Caco-2 (cell line): Measurements from ENCODE around the gene SIX3. TPM values are rescaled to one million over a fixed set of nuclear protein-coding genes. Genes with fewer than 3 reads are reported as not detected.

ENCODE experiments used
- BruUV-seq: library from RNA; stranded (reverse); fragments of 400-500 nt; replicated peaks from 2 replicates; lab custom pipeline; 2021; lab: Mats Ljungman, UMichigan
- CTCF ChIA-PET: fragments of 300-600 bp; sonication (Branson Sonifier 250); formaldehyde crosslinking; loops from one replicate; lab custom pipeline; 2022; ENCODE audit warnings: antibody characterized with exemption; lab: Charles Lee
- POLR2A ChIA-PET: fragments of 300-600 bp; sonication (Branson Sonifier 250); formaldehyde crosslinking; loops from one replicate; lab custom pipeline; 2022; ENCODE audit warnings: antibody characterized with exemption; lab: Charles Lee
- DNase-seq, 2 experiments: peaks; one replicate each; pipeline versions ENCODE4 v3.0.0 to v3.0.0-alpha.2; 2020 to 2022
- H3K27me3 ChIP-seq: replicated peaks from 2 replicates; pipeline ENCODE4 v1.6.0; 2011; ENCODE audit warnings: low read length; ENCODE audit not compliant: control insufficient read depth, insufficient read depth
- H3K36me3 ChIP-seq: 2 replicates; pipeline ENCODE4 v1.5.1; 2011; ENCODE audit warnings: low read length; ENCODE audit not compliant: control insufficient read depth, insufficient read depth
- H3K4me1 ChIP-seq: fragments of 250-450 bp; sonication (Bioruptor Pico); 2 replicates; pipeline ENCODE4 v1.5.1; 2020; ENCODE audit warnings: mild to moderate bottlenecking
- H3K4me3 ChIP-seq: 2 replicates; pipeline ENCODE4 v1.5.1; 2011; ENCODE audit warnings: low read depth, mild to moderate bottlenecking, control low read depth, low read length
- H3K9me3 ChIP-seq: fragments of 250-450 bp; sonication (Bioruptor Pico); 2 replicates; pipeline ENCODE4 v1.5.1; 2020; ENCODE audit warnings: mild to moderate bottlenecking, moderate library complexity
- H3K27ac Mint-ChIP-seq: one replicate; pipeline ENCODE4 v1.8.0; 2022; ENCODE audit warnings: mixed read lengths; ENCODE audit not compliant: unreplicated experiment
- H3K27me3 Mint-ChIP-seq: one replicate; pipeline ENCODE4 v1.8.0; 2022; ENCODE audit warnings: mixed read lengths; ENCODE audit not compliant: insufficient read depth, unreplicated experiment
- H3K36me3 Mint-ChIP-seq: one replicate; pipeline ENCODE4 v1.8.0; 2022; ENCODE audit warnings: mild to moderate bottlenecking, mixed read lengths; ENCODE audit not compliant: insufficient read depth, unreplicated experiment
- H3K4me1 Mint-ChIP-seq: one replicate; pipeline ENCODE4 v1.8.0; 2022; ENCODE audit warnings: low read depth, mixed read lengths; ENCODE audit not compliant: unreplicated experiment
- H3K4me3 Mint-ChIP-seq: one replicate; pipeline ENCODE4 v1.8.0; 2022; ENCODE audit warnings: mild to moderate bottlenecking, moderate library complexity, mixed read lengths; ENCODE audit not compliant: unreplicated experiment
- H3K9me3 Mint-ChIP-seq: one replicate; pipeline ENCODE4 v1.8.0; 2022; ENCODE audit warnings: mixed read lengths; ENCODE audit not compliant: unreplicated experiment
- intact Hi-C: fragments of 100-400 bp; cut with micrococcal nuclease; formaldehyde crosslinking; loops from one replicate; pipeline ENCODE4 v1.10.0; 2022; ENCODE audit not compliant: unreplicated experiment
- total RNA-seq: library from RNA; stranded (reverse); gene quantifications from 2 replicates; pipeline ENCODE4 v1.2.3, GENCODE V29; 2022
- TF ChIP-seq, protein P1 (sequence below), 2 experiments: fragments of 200-600 bp in 1 of 2; IDR thresholded peaks; 1 replicate in 1 of 2; 2 replicates in 1 of 2; pipeline versions ENCODE4 v1.5.1 to v1.8.0; 2011 to 2022; ENCODE audit warnings: antibody characterized with exemption in 1 of 2, control low read depth in 1 of 2, inconsistent platforms in 1 of 2, low read depth in 1 of 2, low read length in 1 of 2, mild to moderate bottlenecking in 1 of 2, moderate library complexity in 1 of 2; ENCODE audit not compliant: insufficient read depth in 1 of 2, severe bottlenecking in 1 of 2, unreplicated experiment in 1 of 2

Gene SIX3
- total RNA-seq, 1 experiment from 2014 or later: not detected

DNA sequence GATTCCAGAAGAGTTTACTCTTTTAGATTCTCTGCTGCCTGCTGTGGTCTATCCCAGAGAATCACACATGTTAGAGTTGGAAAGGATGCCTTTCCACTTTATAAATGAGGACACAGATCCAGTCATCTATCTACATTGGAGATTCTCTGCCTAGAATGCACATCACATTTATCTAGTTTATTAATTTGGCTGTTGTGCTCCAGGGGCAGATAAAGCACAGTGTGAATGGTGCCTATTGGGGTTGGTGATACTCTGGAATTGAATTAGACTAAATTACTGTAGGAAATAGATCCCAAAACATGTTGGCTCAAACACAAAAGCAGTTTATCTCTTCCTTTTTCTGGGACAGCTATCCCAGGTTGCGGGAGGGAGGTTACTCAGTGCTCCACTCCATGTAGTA lies 52.9 kb downstream of the SIX3 start:
- peaks cover 5% of the 10 kb centered on the region for H3K9me3 ChIP-seq
- ChIA-PET CTCF (no interaction called here), POLR2A (no interaction called here)
- TF ChIP-seq, protein P1, sequence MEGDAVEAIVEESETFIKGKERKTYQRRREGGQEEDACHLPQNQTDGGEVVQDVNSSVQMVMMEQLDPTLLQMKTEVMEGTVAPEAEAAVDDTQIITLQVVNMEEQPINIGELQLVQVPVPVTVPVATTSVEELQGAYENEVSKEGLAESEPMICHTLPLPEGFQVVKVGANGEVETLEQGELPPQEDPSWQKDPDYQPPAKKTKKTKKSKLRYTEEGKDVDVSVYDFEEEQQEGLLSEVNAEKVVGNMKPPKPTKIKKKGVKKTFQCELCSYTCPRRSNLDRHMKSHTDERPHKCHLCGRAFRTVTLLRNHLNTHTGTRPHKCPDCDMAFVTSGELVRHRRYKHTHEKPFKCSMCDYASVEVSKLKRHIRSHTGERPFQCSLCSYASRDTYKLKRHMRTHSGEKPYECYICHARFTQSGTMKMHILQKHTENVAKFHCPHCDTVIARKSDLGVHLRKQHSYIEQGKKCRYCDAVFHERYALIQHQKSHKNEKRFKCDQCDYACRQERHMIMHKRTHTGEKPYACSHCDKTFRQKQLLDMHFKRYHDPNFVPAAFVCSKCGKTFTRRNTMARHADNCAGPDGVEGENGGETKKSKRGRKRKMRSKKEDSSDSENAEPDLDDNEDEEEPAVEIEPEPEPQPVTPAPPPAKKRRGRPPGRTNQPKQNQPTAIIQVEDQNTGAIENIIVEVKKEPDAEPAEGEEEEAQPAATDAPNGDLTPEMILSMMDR (IDR thresholded peaks at IDR 0.05; ENCODE audit: insufficient read depth in 1 of 2, low read depth in 1 of 2, low read length in 1 of 2, severe bottlenecking in 1 of 2, unreplicated experiment in 1 of 2): no peak
- H3K9me3 Mint-ChIP-seq: no peaks in the 10 kb centered on the region
- no peak overlapping the region for H3K27ac Mint-ChIP-seq
- no peaks in the 10 kb centered on the region for H3K36me3 ChIP-seq
- no peak for DNase-seq
- H3K27me3 ChIP-seq: 0 out of 2 replicates have a peak, but pooled peaks cover 2% of the 10 kb centered on the region
- H3K4me1 ChIP-seq: no peaks in the 10 kb centered on the region
- H3K4me3 Mint-ChIP-seq: no peak overlapping the region
- no peaks in the 10 kb centered on the region for H3K36me3 Mint-ChIP-seq
- no peaks in the 10 kb centered on the region for H3K4me1 Mint-ChIP-seq
- H3K27me3 Mint-ChIP-seq: peaks cover 31% of the 10 kb centered on the region
- no peak overlapping the region for H3K4me3 ChIP-seq
- intact Hi-C loops: no loop called here
- no TSS peak for BruUV-seq

Other genes with a start within 250 kb of the SIX3 start
- 0.88 and 1.9 TPM in 2 replicates for gene SIX2, start 67.8 kb downstream of the SIX3 start, total RNA-seq